IMR-90 (cell line): ENCODE results near the gene SAMD9. TPM values are rescaled to one million over a fixed set of nuclear protein-coding genes. Genes with fewer than 3 reads are reported as not detected.

Experiments used
- ATAC-seq: fragments of 200-7000 bp; cut with Tn5 transposase; 2 replicates; pipeline ENCODE4 v1.9.1; 2020; ENCODE audit warnings: low read depth, mild to moderate bottlenecking, moderate library complexity
- BruUV-seq: library from RNA; stranded (reverse); fragments of 400-500 nt; replicated peaks from 2 replicates; lab custom pipeline; 2021; lab: Mats Ljungman, UMichigan
- CTCF ChIA-PET: fragments of 300-600 bp; formaldehyde crosslinking; extraction: SDS; loops from one replicate; lab custom pipeline; 2021; ENCODE audit warnings: antibody characterized with exemption; lab: Yijun Ruan, JAX
- POLR2A ChIA-PET: fragments of 300-600 bp; sonication (Branson Sonifier 250); formaldehyde crosslinking; loops from one replicate; lab custom pipeline; 2022; ENCODE audit warnings: antibody characterized with exemption; ENCODE audit not compliant: unreplicated experiment; lab: Charles Lee
- DNase-seq: peaks from one replicate; pipeline ENCODE4 v3.0.0; 2013
- H2AFZ ChIP-seq: replicated peaks from 2 replicates; pipeline ENCODE3; 2013; ENCODE audit warnings: low read length, mild to moderate bottlenecking; ENCODE audit not compliant: poor library complexity
- H2AK5ac ChIP-seq: 2 replicates; pipeline ENCODE4 v1.6.1; 2013; ENCODE audit warnings: low read depth, low read length, inconsistent platforms
- H2AK9ac ChIP-seq: replicated peaks from 2 replicates; pipeline ENCODE3; 2013; ENCODE audit warnings: mild to moderate bottlenecking, low read depth, low read length, moderate library complexity; ENCODE audit not compliant: poor library complexity
- H2BK120ac ChIP-seq: 2 replicates; pipeline ENCODE4 v1.6.1; 2013; ENCODE audit warnings: low read depth, low read length, inconsistent platforms
- H2BK15ac ChIP-seq: 3 replicates; pipeline ENCODE4 v1.6.1; 2013; ENCODE audit warnings: low read depth, low read length, inconsistent platforms
- H2BK20ac ChIP-seq: 2 replicates; pipeline ENCODE4 v1.6.1; 2013; ENCODE audit warnings: low read depth, mild to moderate bottlenecking, inconsistent platforms, low read length, moderate library complexity
- H2BK5ac ChIP-seq: 2 replicates; pipeline ENCODE4 v1.6.1; 2013; ENCODE audit warnings: mild to moderate bottlenecking, low read depth, low read length, inconsistent platforms; ENCODE audit not compliant: poor library complexity, severe bottlenecking
- H3K14ac ChIP-seq: replicated peaks from 2 replicates; pipeline ENCODE4 v1.6.1; 2013; ENCODE audit warnings: low read depth, low read length, inconsistent platforms
- H3K18ac ChIP-seq: 2 replicates; pipeline ENCODE4 v1.6.1; 2013; ENCODE audit warnings: low read depth, low read length, control low read depth
- H3K23ac ChIP-seq: 2 replicates; pipeline ENCODE4 v1.6.1; 2013; ENCODE audit warnings: low read depth, low read length, inconsistent platforms
- H3K27ac ChIP-seq: 2 replicates; pipeline ENCODE4 v1.5.1; 2013; ENCODE audit warnings: mild to moderate bottlenecking, control low read depth, low read length; ENCODE audit not compliant: insufficient read depth
- H3K27me3 ChIP-seq: 2 replicates; pipeline ENCODE4 v1.6.1; 2013; ENCODE audit warnings: low read length; ENCODE audit not compliant: control insufficient read depth, insufficient read depth
- H3K36me3 ChIP-seq: 2 replicates; pipeline ENCODE4 v1.6.1; 2013; ENCODE audit warnings: low read length, mixed read lengths; ENCODE audit not compliant: control insufficient read depth, insufficient read depth
- H3K4ac ChIP-seq: 2 replicates; pipeline ENCODE4 v1.6.1; 2013; ENCODE audit warnings: low read depth, low read length, inconsistent platforms
- H3K4me1 ChIP-seq: 2 replicates; pipeline ENCODE4 v1.6.1; 2013; ENCODE audit warnings: low read length, mixed read lengths; ENCODE audit not compliant: control insufficient read depth, insufficient read depth
- H3K4me2 ChIP-seq: 2 replicates; pipeline ENCODE4 v1.6.1; 2013; ENCODE audit warnings: low read depth, mild to moderate bottlenecking, control low read depth, low read length, moderate library complexity
- H3K4me3 ChIP-seq: 2 replicates; pipeline ENCODE4 v1.5.1; 2013; ENCODE audit warnings: low read depth, mild to moderate bottlenecking, control low read depth, low read length, moderate library complexity; ENCODE audit not compliant: insufficient read depth
- H3K56ac ChIP-seq: 2 replicates; pipeline ENCODE4 v1.6.1; 2013; ENCODE audit warnings: low read length, inconsistent platforms; ENCODE audit not compliant: insufficient read depth; ENCODE audit errors: extremely low read depth
- H3K79me1 ChIP-seq, 2 experiments: 2 replicates each; pipeline ENCODE4 v1.6.1; 2013; ENCODE audit warnings: low read length in 2 of 2, inconsistent platforms in 1 of 2, low read depth in 1 of 2
- H3K9ac ChIP-seq: 2 replicates; pipeline ENCODE4 v1.6.1; 2013; ENCODE audit warnings: low read depth, low read length, control low read depth
- H3K9me1 ChIP-seq: 2 replicates; pipeline ENCODE4 v1.6.1; 2013; ENCODE audit warnings: low read length, inconsistent platforms; ENCODE audit not compliant: insufficient read depth
- H3K9me3 ChIP-seq: 2 replicates; pipeline ENCODE4 v1.6.1; 2013; ENCODE audit warnings: low read length; ENCODE audit not compliant: control insufficient read depth, insufficient read depth
- H4K20me1 ChIP-seq: 2 replicates; pipeline ENCODE4 v1.6.1; 2013; ENCODE audit warnings: low read length, inconsistent platforms; ENCODE audit not compliant: insufficient read depth
- H4K5ac ChIP-seq: 2 replicates; pipeline ENCODE4 v1.6.1; 2013; ENCODE audit warnings: mild to moderate bottlenecking, low read depth, low read length, control low read depth
- H4K8ac ChIP-seq, 2 experiments: 2 replicates each; pipeline ENCODE4 v1.6.1; 2013; ENCODE audit warnings: low read depth in 2 of 2, low read length in 2 of 2, control low read depth in 1 of 2, inconsistent platforms in 1 of 2
- H4K91ac ChIP-seq: 2 replicates; pipeline ENCODE4 v1.6.1; 2013; ENCODE audit warnings: low read depth, low read length, inconsistent platforms; ENCODE audit not compliant: insufficient read depth
- MAFK ChIP-seq: IDR thresholded peaks from 2 replicates; pipeline ENCODE4 v1.6.1; 2012; ENCODE audit warnings: low read depth, low read length, improper control_type of control experiment
- MAZ ChIP-seq: IDR thresholded peaks from 2 replicates; pipeline ENCODE4 v1.6.1; 2012; ENCODE audit warnings: low read depth, mild to moderate bottlenecking, low read length, improper control_type of control experiment, moderate library complexity, borderline replicate concordance
- MXI1 ChIP-seq: IDR thresholded peaks from 2 replicates; pipeline ENCODE4 v1.6.1; 2012; ENCODE audit warnings: low read depth, mild to moderate bottlenecking, low read length, moderate library complexity, borderline replicate concordance
- POLR2A ChIP-seq: IDR thresholded peaks from 2 replicates; pipeline ENCODE4 v1.6.1; 2012; ENCODE audit warnings: mild to moderate bottlenecking, low read depth, low read length
- RCOR1 ChIP-seq: IDR thresholded peaks from 2 replicates; pipeline ENCODE4 v1.6.1; 2012; ENCODE audit warnings: mild to moderate bottlenecking, low read length, improper control_type of control experiment; ENCODE audit not compliant: insufficient replicate concordance
- WGBS, 2 experiments: methylation state at CpG; one replicate each; pipeline versions ENCODE4 v1.1.5 to v1.1.7; 2013; ENCODE audit warnings: missing lambda C conversion rate in 2 of 2; ENCODE audit not compliant: insufficient read length in 1 of 2; ENCODE audit errors: extremely low coverage in 2 of 2; 5-methylcytosine and 5-hydroxymethylcytosine counted together
- dilution Hi-C: fragments of 300-500 bp; cut with HindIII; formaldehyde crosslinking; loops from one replicate; pipeline ENCODE4 v1.14.3; 2018; ENCODE audit warnings: low sequenced_read_pairs; ENCODE audit not compliant: unreplicated experiment
- in situ Hi-C: fragments of 300-500 bp; cut with MboI; formaldehyde crosslinking; loops from 3 replicates; pipeline ENCODE4 v1.14.3; 2019; ENCODE audit warnings: low sequenced_read_pairs, inconsistent platforms, mixed read lengths
- intact Hi-C: fragments of 100-400 bp; cut with micrococcal nuclease; formaldehyde crosslinking; loops from 2 replicates; pipeline ENCODE4 v1.10.0; 2022
- polyA plus RNA-seq, 3 experiments: library from polyadenylated mRNA; depleted of rRNA; stranded (reverse); fragments of >200 nt; gene quantifications; 2 replicates each; pipeline ENCODE4 v1.2.3, GENCODE V29; 2012; ENCODE audit warnings: low replicate concordance in 1 of 3
- total RNA-seq: library from RNA; depleted of rRNA; stranded (reverse); fragments of >200 nt; gene quantifications from 2 replicates; pipeline ENCODE4 v1.2.3, GENCODE V29; 2012
- TF ChIP-seq, protein P1 (sequence below): conservative IDR thresholded peaks from 2 replicates; pipeline ENCODE4 v1.5.1; 2012; ENCODE audit warnings: mild to moderate bottlenecking, low read depth, low read length, improper control_type of control experiment

SAMD9 gene
- total and polyA plus RNA-seq, 2 of the 4 experiments (the other 2 are of a cell fraction): 1.9 to 9.5 TPM

DNA sequence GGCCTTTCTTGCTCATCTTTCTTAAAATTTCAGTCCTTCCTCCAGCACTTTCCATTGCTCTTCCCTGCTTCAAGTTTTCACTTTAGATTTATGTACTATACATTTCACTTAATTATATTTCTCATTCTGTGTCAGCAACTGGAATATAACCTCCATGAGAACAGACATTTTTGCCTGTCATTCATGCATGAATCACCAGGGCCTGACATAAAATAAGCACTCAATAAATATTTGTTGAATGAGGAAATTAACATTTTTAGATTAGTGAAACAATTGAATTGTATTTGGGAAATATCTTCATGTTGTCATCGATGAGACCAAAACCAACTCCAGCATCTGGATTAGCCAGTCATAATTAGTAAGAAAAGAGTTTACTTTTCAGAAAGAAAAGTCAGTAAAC, 24.3 kb upstream of the SAMD9 start:
- Histone ChIP-seq H3K27me3 (no peaks in the 10 kb centered on the region), H3K4ac (no peak overlapping the region), H4K91ac (no peak overlapping the region), H3K4me1 (no peaks in the 10 kb centered on the region), H2BK20ac (no peak overlapping the region), H3K79me1 (0 out of 4 replicates have a peak, but pooled peaks cover 0 to 2% of the 10 kb centered on the region in 2 experiments), H3K4me3 (no peak overlapping the region), H3K4me2 (no peak overlapping the region), H2AK5ac (no peak overlapping the region), H4K5ac (no peak overlapping the region), H4K8ac (no peak overlapping the region), H2AK9ac (no peak overlapping the region), H3K36me3 (peaks cover 1% of the 10 kb centered on the region; the same call in 1 of the 2 replicates), H2BK120ac (no peak overlapping the region), H2BK15ac (no peak overlapping the region), H4K20me1 (no peaks in the 10 kb centered on the region), H3K9me3 (no peaks in the 10 kb centered on the region), H3K9me1 (no peaks in the 10 kb centered on the region), H3K9ac (no peak overlapping the region), H2BK5ac (no peak overlapping the region), H2AFZ (no peak overlapping the region), H3K27ac (no peak overlapping the region), H3K18ac (no peak overlapping the region), H3K23ac (no peak overlapping the region), H3K14ac (no peak overlapping the region), H3K56ac (no peak overlapping the region)
- no TSS peak for BruUV-seq
- TF ChIP-seq, protein P1, sequence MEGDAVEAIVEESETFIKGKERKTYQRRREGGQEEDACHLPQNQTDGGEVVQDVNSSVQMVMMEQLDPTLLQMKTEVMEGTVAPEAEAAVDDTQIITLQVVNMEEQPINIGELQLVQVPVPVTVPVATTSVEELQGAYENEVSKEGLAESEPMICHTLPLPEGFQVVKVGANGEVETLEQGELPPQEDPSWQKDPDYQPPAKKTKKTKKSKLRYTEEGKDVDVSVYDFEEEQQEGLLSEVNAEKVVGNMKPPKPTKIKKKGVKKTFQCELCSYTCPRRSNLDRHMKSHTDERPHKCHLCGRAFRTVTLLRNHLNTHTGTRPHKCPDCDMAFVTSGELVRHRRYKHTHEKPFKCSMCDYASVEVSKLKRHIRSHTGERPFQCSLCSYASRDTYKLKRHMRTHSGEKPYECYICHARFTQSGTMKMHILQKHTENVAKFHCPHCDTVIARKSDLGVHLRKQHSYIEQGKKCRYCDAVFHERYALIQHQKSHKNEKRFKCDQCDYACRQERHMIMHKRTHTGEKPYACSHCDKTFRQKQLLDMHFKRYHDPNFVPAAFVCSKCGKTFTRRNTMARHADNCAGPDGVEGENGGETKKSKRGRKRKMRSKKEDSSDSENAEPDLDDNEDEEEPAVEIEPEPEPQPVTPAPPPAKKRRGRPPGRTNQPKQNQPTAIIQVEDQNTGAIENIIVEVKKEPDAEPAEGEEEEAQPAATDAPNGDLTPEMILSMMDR: no peak
- TF ChIP-seq RCOR1 (no peak), MAZ (no peak), MXI1 (no peak), POLR2A (no peak), MAFK (no peak)
- no CpG with 5 or more reads among the region's 1 CpG for WGBS, 2 experiments
- ATAC-seq (no peak), DNase-seq (no peak)
- dilution Hi-C loops (no loop called here), intact Hi-C loops (no loop called here), in situ Hi-C loops (no loop called here)
- CTCF ChIA-PET: no interaction called here
- POLR2A ChIA-PET: no interaction called here
